Endodermal cell (in vitro differentiated cells): ENCODE results near the gene C2CD3. TPM values are rescaled to one million over a fixed set of nuclear protein-coding genes. Genes with fewer than 3 reads are reported as not detected.

Source experiments
- DNase-seq: peaks from one replicate; pipeline ENCODE4 v3.0.0-alpha.2; 2017
- H3K27ac ChIP-seq: 2 replicates; pipeline ENCODE4 v1.5.1; 2013; ENCODE audit warnings: mild to moderate bottlenecking, low read depth, low read length, moderate library complexity
- H3K27me3 ChIP-seq: 2 replicates; pipeline ENCODE4 v1.6.1; 2013; ENCODE audit warnings: mild to moderate bottlenecking, low read length, moderate library complexity; ENCODE audit not compliant: insufficient read depth, control insufficient read depth, poor library complexity, severe bottlenecking
- H3K36me3 ChIP-seq: 2 replicates; pipeline ENCODE4 v1.7.0; 2013; ENCODE audit warnings: mild to moderate bottlenecking, low read length, moderate library complexity; ENCODE audit not compliant: control insufficient read depth, insufficient read depth
- H3K4me1 ChIP-seq: one replicate; pipeline ENCODE4 v1.7.0; 2013; ENCODE audit warnings: low read length; ENCODE audit not compliant: control insufficient read depth, insufficient read depth
- H3K4me3 ChIP-seq: 2 replicates; pipeline ENCODE4 v1.5.1; 2013; ENCODE audit warnings: mild to moderate bottlenecking, low read length, moderate library complexity
- H3K9ac ChIP-seq: 2 replicates; pipeline ENCODE4 v1.6.1; 2013; ENCODE audit warnings: mild to moderate bottlenecking, low read length, moderate library complexity; ENCODE audit not compliant: poor library complexity, severe bottlenecking; ENCODE audit errors: extremely low read depth
- H3K9me3 ChIP-seq: 2 replicates; pipeline ENCODE4 v1.6.1; 2013; ENCODE audit warnings: mild to moderate bottlenecking, low read length, moderate library complexity; ENCODE audit not compliant: control insufficient read depth
- H3K27ac Mint-ChIP-seq: 2 replicates; pipeline ENCODE4 v1.8.0; 2020; ENCODE audit warnings: mixed read lengths
- H3K27me3 Mint-ChIP-seq: 2 replicates; pipeline ENCODE4 v1.8.0; 2021; ENCODE audit warnings: mild to moderate bottlenecking, mixed read lengths; ENCODE audit not compliant: insufficient read depth
- H3K36me3 Mint-ChIP-seq: 2 replicates; pipeline ENCODE4 v1.8.0; 2020; ENCODE audit warnings: low read depth, mixed read lengths
- H3K4me1 Mint-ChIP-seq: 2 replicates; pipeline ENCODE4 v1.8.0; 2020; ENCODE audit warnings: mixed read lengths
- H3K4me3 Mint-ChIP-seq: 2 replicates; pipeline ENCODE4 v1.8.0; 2020; ENCODE audit warnings: mild to moderate bottlenecking, moderate library complexity, mixed read lengths
- H3K9me3 Mint-ChIP-seq: 2 replicates; pipeline ENCODE4 v1.8.0; 2020; ENCODE audit warnings: mild to moderate bottlenecking, mixed read lengths
- WGBS, 2 experiments: methylation state at CpG; one replicate each; pipeline versions ENCODE4 v1.1.5 to v1.1.7; 2013; ENCODE audit warnings: missing lambda C conversion rate in 2 of 2, mixed read lengths in 1 of 2; ENCODE audit not compliant: insufficient coverage in 1 of 2, insufficient read length in 1 of 2; 5-methylcytosine and 5-hydroxymethylcytosine counted together
- total RNA-seq, 2 donors: library from RNA; stranded (reverse); fragmentation: NEBNext Ultra II Directional in 1 of 2; extraction: Animal tissue kit (Norgen Biotek cat#: 25700) in 1 of 2; gene quantifications; 2 replicates in 1 of 2; 3 replicates in 1 of 2; pipeline ENCODE4 v1.2.1, GENCODE V29; 2021
- TF ChIP-seq, protein P1 (sequence below): fragments of 200-600 bp; sonication (generic); conservative IDR thresholded peaks from 2 replicates; pipeline ENCODE4 v1.5.0; 2021; ENCODE audit warnings: antibody characterized with exemption, mild to moderate bottlenecking

C2CD3 gene
- total RNA-seq, 2 donors from 2014 or later: 31.0 to 34.2 TPM

DNA sequence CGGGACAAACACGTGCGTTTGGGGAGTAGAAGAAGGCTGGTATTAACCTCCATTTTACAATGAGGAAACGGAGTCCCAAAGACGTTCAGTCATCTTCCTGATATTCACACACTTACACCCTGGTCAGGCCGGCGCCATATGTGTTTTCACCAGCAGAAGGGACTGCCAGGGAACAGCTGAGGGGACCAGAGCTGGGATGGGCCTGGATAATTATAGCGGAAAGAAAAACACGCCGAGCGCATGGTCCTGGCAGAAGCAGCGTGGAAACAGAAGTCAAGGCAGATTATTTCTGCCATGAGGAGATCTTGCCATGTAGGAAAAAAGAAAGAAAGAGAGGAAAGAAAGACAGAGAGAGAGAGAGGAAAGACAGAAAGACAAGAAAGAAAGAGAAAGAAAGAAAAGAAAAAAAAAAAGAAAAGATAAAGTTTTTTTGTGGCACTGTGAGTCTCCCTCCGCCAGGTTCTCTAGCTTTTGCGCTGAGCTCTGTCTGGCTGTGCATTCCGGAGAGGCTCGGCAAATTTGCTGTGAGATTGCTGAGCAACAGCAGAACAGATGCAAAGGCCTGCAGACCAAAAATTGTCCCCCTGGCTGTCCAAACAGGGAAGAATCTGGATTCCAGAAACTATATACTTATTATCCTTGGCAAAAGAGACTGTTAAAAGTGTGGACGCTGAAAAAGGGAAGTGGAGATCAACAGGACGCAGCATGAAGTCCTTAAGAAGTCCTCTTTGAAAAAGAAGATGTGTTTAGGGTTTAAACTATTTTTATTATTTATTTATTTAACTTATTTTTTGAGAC lies 186.9 kb downstream of the C2CD3 start:
- peak; percentile 39 for DNase-seq
- H3K4me1 ChIP-seq: peaks cover 10% of the 10 kb centered on the region
- H3K9ac ChIP-seq: no peak overlapping the region
- peaks cover 5% of the 10 kb centered on the region for H3K27me3 Mint-ChIP-seq
- peaks cover 33% of the 10 kb centered on the region for H3K4me1 Mint-ChIP-seq
- WGBS, 2 experiments: 75 to 98% methylated on average over 12 to 18 of the region's 18 CpGs
- peaks cover 22% of the 10 kb centered on the region for H3K36me3 ChIP-seq
- H3K4me3 ChIP-seq: peak overlapping the region; percentile 92
- no peaks in the 10 kb centered on the region for H3K27me3 ChIP-seq
- H3K27ac Mint-ChIP-seq: peak overlapping the region; percentile 95
- H3K27ac ChIP-seq: peak overlapping the region; percentile 69
- TF ChIP-seq, protein P1, sequence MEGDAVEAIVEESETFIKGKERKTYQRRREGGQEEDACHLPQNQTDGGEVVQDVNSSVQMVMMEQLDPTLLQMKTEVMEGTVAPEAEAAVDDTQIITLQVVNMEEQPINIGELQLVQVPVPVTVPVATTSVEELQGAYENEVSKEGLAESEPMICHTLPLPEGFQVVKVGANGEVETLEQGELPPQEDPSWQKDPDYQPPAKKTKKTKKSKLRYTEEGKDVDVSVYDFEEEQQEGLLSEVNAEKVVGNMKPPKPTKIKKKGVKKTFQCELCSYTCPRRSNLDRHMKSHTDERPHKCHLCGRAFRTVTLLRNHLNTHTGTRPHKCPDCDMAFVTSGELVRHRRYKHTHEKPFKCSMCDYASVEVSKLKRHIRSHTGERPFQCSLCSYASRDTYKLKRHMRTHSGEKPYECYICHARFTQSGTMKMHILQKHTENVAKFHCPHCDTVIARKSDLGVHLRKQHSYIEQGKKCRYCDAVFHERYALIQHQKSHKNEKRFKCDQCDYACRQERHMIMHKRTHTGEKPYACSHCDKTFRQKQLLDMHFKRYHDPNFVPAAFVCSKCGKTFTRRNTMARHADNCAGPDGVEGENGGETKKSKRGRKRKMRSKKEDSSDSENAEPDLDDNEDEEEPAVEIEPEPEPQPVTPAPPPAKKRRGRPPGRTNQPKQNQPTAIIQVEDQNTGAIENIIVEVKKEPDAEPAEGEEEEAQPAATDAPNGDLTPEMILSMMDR: no peak
- H3K9me3 ChIP-seq: no peaks in the 10 kb centered on the region
- peaks cover 25% of the 10 kb centered on the region for H3K36me3 Mint-ChIP-seq
- H3K9me3 Mint-ChIP-seq: no peaks in the 10 kb centered on the region
- H3K4me3 Mint-ChIP-seq: peak overlapping the region; percentile 96

DNA sequence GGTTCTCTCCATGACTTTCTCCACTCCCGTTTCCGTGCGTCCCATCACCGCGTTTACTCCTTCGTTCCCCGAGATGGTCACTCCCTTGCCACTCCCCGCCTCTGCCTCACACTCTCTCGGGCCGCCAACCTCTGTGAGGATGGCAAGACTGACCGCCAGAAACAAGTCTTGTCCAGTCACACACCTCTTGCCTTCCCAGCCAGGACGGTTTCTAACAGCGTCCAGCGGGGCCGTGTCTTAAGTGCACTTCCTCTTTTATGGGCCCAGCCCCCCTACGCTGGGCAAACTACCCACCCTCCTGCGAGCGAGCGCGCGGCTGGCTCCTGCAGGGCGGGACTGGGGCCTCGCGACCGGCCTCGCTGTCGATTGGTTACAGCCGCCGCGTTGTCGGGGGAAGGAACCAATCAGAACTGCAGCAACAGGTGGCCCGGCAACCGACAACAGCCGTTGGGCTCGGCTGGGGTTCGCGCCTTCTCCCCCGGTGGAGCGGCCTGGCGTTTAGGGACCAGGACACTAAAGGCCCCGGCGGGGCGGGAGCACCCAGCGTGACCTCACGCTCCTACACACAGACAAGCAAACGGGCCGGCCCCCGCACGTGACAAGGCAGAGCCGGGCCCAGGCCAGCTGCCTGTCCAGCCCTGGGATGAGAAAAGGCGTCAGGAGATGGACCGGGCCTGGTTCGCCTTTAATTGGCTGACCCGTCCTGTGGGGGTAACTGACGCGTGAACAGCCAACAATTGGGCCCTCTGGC lies 187.6 kb downstream of the C2CD3 start:
- Histone ChIP-seq H3K36me3 (peaks cover 29% of the 10 kb centered on the region), H3K4me1 (peaks cover 10% of the 10 kb centered on the region), H3K27me3 (no peaks in the 10 kb centered on the region), H3K27ac (peak overlapping the region; percentile 77), H3K9ac (peak overlapping the region; percentile 54), H3K9me3 (no peaks in the 10 kb centered on the region), H3K4me3 (peak overlapping the region; percentile 92)
- peak overlapping the region; percentile 95 for H3K27ac Mint-ChIP-seq
- H3K4me1 Mint-ChIP-seq: peaks cover 34% of the 10 kb centered on the region
- peaks cover 33% of the 10 kb centered on the region for H3K36me3 Mint-ChIP-seq
- peak overlapping the region; percentile 96 for H3K4me3 Mint-ChIP-seq
- peaks cover 5% of the 10 kb centered on the region for H3K27me3 Mint-ChIP-seq
- H3K9me3 Mint-ChIP-seq: no peaks in the 10 kb centered on the region
- TF ChIP-seq, protein P1: no peak
- 2 to 4% methylated on average over 25 to 56 of the region's 56 CpGs for WGBS, 2 experiments
- DNase-seq: peak; percentile 98

DNA sequence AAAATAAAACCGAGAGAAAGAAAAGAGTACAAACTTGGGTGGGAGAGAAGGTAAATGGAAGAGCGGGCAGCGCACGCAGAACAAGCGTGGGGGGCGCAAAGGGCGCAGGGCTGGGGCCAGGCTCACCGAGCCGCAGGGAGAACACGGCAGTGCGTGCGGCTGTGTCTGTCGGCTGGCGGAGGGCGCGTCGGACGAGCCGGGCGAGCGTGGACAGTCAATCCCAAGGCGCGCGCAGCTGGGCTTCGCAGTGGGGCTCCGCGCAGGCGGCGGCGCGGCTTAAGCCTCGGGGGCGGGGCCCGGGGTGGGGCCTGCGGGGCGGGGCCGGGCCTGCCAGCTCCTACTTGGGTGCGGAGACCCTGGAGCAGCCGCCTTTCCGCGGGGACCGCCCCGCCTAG lies 188.2 kb downstream of the C2CD3 start, which contains the start of gene UCP2:
UCP2 (minus strand) TSS at position 249 of the 395 bp plus-strand sequence. CDS start 4,465 bp downstream, outside the sequence.
- peak; percentile 92 for DNase-seq

More for the DNA sequence above, 188.2 kb downstream of the C2CD3 start, which contains the start of gene UCP2:
- Histone ChIP-seq H3K27me3 (no peaks in the 10 kb centered on the region), H3K4me3 (peak within 1 kb of the TSS; percentile 92), H3K4me1 (peaks cover 10% of the 10 kb centered on the region), H3K9me3 (no peaks in the 10 kb centered on the region), H3K36me3 (peaks cover 35% of the 10 kb centered on the region), H3K27ac (peak within 1 kb of the TSS; percentile 77), H3K9ac (peak within 1 kb of the TSS; percentile 77)
- Mint-ChIP-seq H3K9me3 (no peaks in the 10 kb centered on the region), H3K27me3 (peaks cover 5% of the 10 kb centered on the region), H3K4me3 (peak within 1 kb of the TSS; percentile 96), H3K27ac (peak within 1 kb of the TSS; percentile 96), H3K36me3 (peaks cover 37% of the 10 kb centered on the region), H3K4me1 (peaks cover 34% of the 10 kb centered on the region)
- TF ChIP-seq, protein P1: no peak
- 0% methylated on average over 11 to 43 of the region's 43 CpGs for WGBS, 2 experiments
